WTC11 (cell line): Measurements from ENCODE around the gene MTHFS. TPM values are rescaled to one million over a fixed set of nuclear protein-coding genes. Genes with fewer than 3 reads are reported as not detected.

Experiments
- ATAC-seq: fragments of 200-7000 bp; cut with Tn5 transposase; 2 replicates; pipeline ENCODE4 v1.10.0; 2021; ENCODE audit warnings: mild to moderate bottlenecking, moderate library complexity
- CTCF ChIA-PET: fragments of 300-600 bp; sonication (Branson Sonifier 250); formaldehyde crosslinking; loops from one replicate; lab custom pipeline; 2021; ENCODE audit warnings: antibody characterized with exemption; lab: Charles Lee
- POLR2A ChIA-PET: fragments of 350-600 bp; sonication (Branson Sonifier 250); formaldehyde crosslinking; loops from one replicate; lab custom pipeline; 2021; ENCODE audit warnings: antibody characterized with exemption; lab: Charles Lee
- DNase-seq: peaks from one replicate; pipeline ENCODE4 v3.0.0; 2021; ENCODE audit warnings: low spot score
- H3K27ac Mint-ChIP-seq: 2 replicates; pipeline ENCODE4 v1.8.0; 2021; ENCODE audit warnings: mixed read lengths
- H3K27me3 Mint-ChIP-seq: 2 replicates; pipeline ENCODE4 v1.8.0; 2021; ENCODE audit warnings: low read depth, mild to moderate bottlenecking, moderate library complexity, mixed read lengths
- H3K36me3 Mint-ChIP-seq: 2 replicates; pipeline ENCODE4 v1.8.0; 2021; ENCODE audit warnings: mixed read lengths
- H3K4me1 Mint-ChIP-seq: 2 replicates; pipeline ENCODE4 v1.8.0; 2022; ENCODE audit warnings: mixed read lengths
- H3K4me3 Mint-ChIP-seq: 2 replicates; pipeline ENCODE4 v1.8.0; 2021; ENCODE audit warnings: mild to moderate bottlenecking, moderate library complexity, mixed read lengths
- H3K9me3 Mint-ChIP-seq: 2 replicates; pipeline ENCODE4 v1.8.0; 2021; ENCODE audit warnings: mixed read lengths
- EMX1 ChIP-seq: fragments of 250-450 bp; sonication (Bioruptor Pico); IDR thresholded peaks from 2 replicates; pipeline ENCODE4 v1.8.0; 2021; ENCODE audit warnings: mild to moderate bottlenecking
- ESRRA ChIP-seq: sonication (generic); formaldehyde crosslinking; IDR thresholded peaks from 2 replicates; pipeline ENCODE4 v1.8.1; 2022; ENCODE audit warnings: mild to moderate bottlenecking, missing genetic modification reagents, borderline replicate concordance
- GABPB1 ChIP-seq: sonication (generic); formaldehyde crosslinking; IDR thresholded peaks from 2 replicates; pipeline ENCODE4 v1.8.1; 2023; ENCODE audit warnings: mild to moderate bottlenecking, missing genetic modification reagents
- MYBL2 ChIP-seq: sonication (generic); formaldehyde crosslinking; IDR thresholded peaks from 2 replicates; pipeline ENCODE4 v1.8.1; 2023; ENCODE audit warnings: mild to moderate bottlenecking, moderate library complexity, missing genetic modification reagents
- NFYB ChIP-seq: sonication (generic); formaldehyde crosslinking; conservative IDR thresholded peaks from 2 replicates; pipeline ENCODE4 v1.8.0; 2022; ENCODE audit warnings: low read depth, missing genetic modification reagents
- NR2C2 ChIP-seq: sonication (generic); formaldehyde crosslinking; IDR thresholded peaks from 2 replicates; pipeline ENCODE4 v1.8.0; 2022; ENCODE audit warnings: mild to moderate bottlenecking, missing genetic modification reagents
- OVOL2 ChIP-seq: fragments of 250-450 bp; sonication (Bioruptor Pico); IDR thresholded peaks from 2 replicates; pipeline ENCODE4 v1.9.0; 2021; ENCODE audit warnings: mild to moderate bottlenecking, borderline replicate concordance
- RELA ChIP-seq: sonication (generic); formaldehyde crosslinking; IDR thresholded peaks from 2 replicates; pipeline ENCODE4 v1.8.1; 2022; ENCODE audit warnings: missing genetic modification reagents, mild to moderate bottlenecking, borderline replicate concordance
- ZNF121 ChIP-seq: sonication (generic); formaldehyde crosslinking; IDR thresholded peaks from 2 replicates; pipeline ENCODE4 v1.8.0; 2023; ENCODE audit warnings: missing genetic modification reagents
- ZNF396 ChIP-seq: fragments of 250-450 bp; sonication (Bioruptor Pico); IDR thresholded peaks from 2 replicates; pipeline ENCODE4 v1.8.0; 2021; ENCODE audit warnings: mild to moderate bottlenecking, moderate library complexity, borderline replicate concordance
- ZNF423 ChIP-seq: fragments of 250-450 bp; sonication (Bioruptor Pico); IDR thresholded peaks from 2 replicates; pipeline ENCODE4 v2.1.2; 2022; ENCODE audit warnings: mild to moderate bottlenecking, moderate library complexity
- ZNF671 ChIP-seq: fragments of 250-450 bp; sonication (Bioruptor Pico); IDR thresholded peaks from 2 replicates; pipeline ENCODE4 v1.8.0; 2021; ENCODE audit warnings: mild to moderate bottlenecking
- total RNA-seq: library from RNA; stranded (reverse); gene quantifications from 3 replicates; pipeline ENCODE4 v1.2.3, GENCODE V29; 2021
- TF ChIP-seq, protein P1 (sequence below): sonication (generic); formaldehyde crosslinking; conservative IDR thresholded peaks from 2 replicates; pipeline ENCODE4 v1.8.1; 2023; ENCODE audit warnings: mild to moderate bottlenecking, low read depth, missing genetic modification reagents, moderate library complexity
- TF ChIP-seq, protein P2 (sequence below): sonication (generic); formaldehyde crosslinking; IDR thresholded peaks from 2 replicates; pipeline ENCODE4 v1.8.1; 2022; ENCODE audit warnings: mild to moderate bottlenecking, missing genetic modification reagents, moderate library complexity, borderline replicate concordance
- TF ChIP-seq, protein P3 (sequence below): sonication (generic); formaldehyde crosslinking; IDR thresholded peaks from 2 replicates; pipeline ENCODE4 v1.8.0; 2022; ENCODE audit warnings: mild to moderate bottlenecking, missing genetic modification reagents
- TF ChIP-seq, protein P4 (sequence below): sonication (generic); formaldehyde crosslinking; IDR thresholded peaks from 2 replicates; pipeline ENCODE4 v1.8.1; 2022; ENCODE audit warnings: mild to moderate bottlenecking, moderate library complexity, missing genetic modification reagents
- TF ChIP-seq, protein P5 (sequence below): fragments of 250-450 bp; sonication (Bioruptor Pico); IDR thresholded peaks from 2 replicates; pipeline ENCODE4 v1.8.0; 2021; ENCODE audit warnings: mild to moderate bottlenecking
- TF ChIP-seq, protein P6 (sequence below): fragments of 250-450 bp; sonication (Bioruptor Pico); IDR thresholded peaks from 2 replicates; pipeline ENCODE4 v2.1.2; 2022; ENCODE audit warnings: mild to moderate bottlenecking, moderate library complexity
- TF ChIP-seq, protein P7 (sequence below): sonication (generic); formaldehyde crosslinking; IDR thresholded peaks from 2 replicates; pipeline ENCODE4 v1.8.0; 2022; ENCODE audit warnings: mild to moderate bottlenecking, missing genetic modification reagents
- TF ChIP-seq, protein P8 (sequence below): sonication (generic); formaldehyde crosslinking; IDR thresholded peaks from 2 replicates; pipeline ENCODE4 v1.8.0; 2022; ENCODE audit warnings: missing genetic modification reagents

The MTHFS gene
- total RNA-seq, 1 experiment from 2014 or later = 24.8 TPM

DNA sequence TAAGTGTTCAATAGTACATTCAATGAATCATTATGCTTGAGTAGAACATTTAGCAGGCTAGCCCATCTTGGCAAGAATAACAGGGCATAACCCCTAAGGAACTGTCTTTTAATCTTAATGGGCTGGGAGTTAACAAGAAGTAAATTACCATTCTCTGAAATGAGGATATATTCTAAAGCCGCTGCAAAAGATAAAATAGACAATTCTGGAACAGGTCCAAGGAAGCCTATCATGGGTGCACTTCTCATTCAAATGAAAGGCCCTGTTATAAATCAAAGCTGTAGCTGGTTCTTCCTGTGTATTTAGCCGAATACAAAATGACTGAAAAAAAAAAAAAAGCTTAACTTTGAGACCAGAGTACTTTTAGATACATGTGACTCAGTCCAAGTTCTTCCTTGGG is 15.6 kb downstream of the MTHFS start:
- H3K4me1 Mint-ChIP-seq = no peaks in the 10 kb centered on the region
- ChIA-PET CTCF (no interaction called here), POLR2A (interaction anchor here (0.6 kb wide), 1 partner anchor 75 kb away, joined by 7 read pairs; no protein-coding TSS in a partner anchor)
- ATAC-seq = no peak
- peaks cover 38% of the 10 kb centered on the region for H3K9me3 Mint-ChIP-seq
- no peak overlapping the region for H3K27ac Mint-ChIP-seq
- TF ChIP-seq, protein P1, sequence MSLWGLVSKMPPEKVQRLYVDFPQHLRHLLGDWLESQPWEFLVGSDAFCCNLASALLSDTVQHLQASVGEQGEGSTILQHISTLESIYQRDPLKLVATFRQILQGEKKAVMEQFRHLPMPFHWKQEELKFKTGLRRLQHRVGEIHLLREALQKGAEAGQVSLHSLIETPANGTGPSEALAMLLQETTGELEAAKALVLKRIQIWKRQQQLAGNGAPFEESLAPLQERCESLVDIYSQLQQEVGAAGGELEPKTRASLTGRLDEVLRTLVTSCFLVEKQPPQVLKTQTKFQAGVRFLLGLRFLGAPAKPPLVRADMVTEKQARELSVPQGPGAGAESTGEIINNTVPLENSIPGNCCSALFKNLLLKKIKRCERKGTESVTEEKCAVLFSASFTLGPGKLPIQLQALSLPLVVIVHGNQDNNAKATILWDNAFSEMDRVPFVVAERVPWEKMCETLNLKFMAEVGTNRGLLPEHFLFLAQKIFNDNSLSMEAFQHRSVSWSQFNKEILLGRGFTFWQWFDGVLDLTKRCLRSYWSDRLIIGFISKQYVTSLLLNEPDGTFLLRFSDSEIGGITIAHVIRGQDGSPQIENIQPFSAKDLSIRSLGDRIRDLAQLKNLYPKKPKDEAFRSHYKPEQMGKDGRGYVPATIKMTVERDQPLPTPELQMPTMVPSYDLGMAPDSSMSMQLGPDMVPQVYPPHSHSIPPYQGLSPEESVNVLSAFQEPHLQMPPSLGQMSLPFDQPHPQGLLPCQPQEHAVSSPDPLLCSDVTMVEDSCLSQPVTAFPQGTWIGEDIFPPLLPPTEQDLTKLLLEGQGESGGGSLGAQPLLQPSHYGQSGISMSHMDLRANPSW = no peak
- TF ChIP-seq, protein P2, sequence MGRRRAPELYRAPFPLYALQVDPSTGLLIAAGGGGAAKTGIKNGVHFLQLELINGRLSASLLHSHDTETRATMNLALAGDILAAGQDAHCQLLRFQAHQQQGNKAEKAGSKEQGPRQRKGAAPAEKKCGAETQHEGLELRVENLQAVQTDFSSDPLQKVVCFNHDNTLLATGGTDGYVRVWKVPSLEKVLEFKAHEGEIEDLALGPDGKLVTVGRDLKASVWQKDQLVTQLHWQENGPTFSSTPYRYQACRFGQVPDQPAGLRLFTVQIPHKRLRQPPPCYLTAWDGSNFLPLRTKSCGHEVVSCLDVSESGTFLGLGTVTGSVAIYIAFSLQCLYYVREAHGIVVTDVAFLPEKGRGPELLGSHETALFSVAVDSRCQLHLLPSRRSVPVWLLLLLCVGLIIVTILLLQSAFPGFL (CRISPR knock-in tag) = no peak
- no peak for TF ChIP-seq ZNF121 (CRISPR knock-in tag)
- TF ChIP-seq, protein P3, sequence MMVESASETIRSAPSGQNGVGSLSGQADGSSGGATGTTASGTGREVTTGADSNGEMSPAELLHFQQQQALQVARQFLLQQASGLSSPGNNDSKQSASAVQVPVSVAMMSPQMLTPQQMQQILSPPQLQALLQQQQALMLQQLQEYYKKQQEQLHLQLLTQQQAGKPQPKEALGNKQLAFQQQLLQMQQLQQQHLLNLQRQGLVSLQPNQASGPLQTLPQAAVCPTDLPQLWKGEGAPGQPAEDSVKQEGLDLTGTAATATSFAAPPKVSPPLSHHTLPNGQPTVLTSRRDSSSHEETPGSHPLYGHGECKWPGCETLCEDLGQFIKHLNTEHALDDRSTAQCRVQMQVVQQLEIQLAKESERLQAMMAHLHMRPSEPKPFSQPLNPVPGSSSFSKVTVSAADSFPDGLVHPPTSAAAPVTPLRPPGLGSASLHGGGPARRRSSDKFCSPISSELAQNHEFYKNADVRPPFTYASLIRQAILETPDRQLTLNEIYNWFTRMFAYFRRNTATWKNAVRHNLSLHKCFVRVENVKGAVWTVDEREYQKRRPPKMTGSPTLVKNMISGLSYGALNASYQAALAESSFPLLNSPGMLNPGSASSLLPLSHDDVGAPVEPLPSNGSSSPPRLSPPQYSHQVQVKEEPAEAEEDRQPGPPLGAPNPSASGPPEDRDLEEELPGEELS (CRISPR knock-in tag) = no peak
- no peak for TF ChIP-seq OVOL2 (CRISPR knock-in tag)
- TF ChIP-seq, protein P4, sequence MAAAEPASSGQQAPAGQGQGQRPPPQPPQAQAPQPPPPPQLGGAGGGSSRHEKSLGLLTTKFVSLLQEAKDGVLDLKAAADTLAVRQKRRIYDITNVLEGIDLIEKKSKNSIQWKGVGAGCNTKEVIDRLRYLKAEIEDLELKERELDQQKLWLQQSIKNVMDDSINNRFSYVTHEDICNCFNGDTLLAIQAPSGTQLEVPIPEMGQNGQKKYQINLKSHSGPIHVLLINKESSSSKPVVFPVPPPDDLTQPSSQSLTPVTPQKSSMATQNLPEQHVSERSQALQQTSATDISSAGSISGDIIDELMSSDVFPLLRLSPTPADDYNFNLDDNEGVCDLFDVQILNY (CRISPR knock-in tag) = no peak
- no peak for TF ChIP-seq ZNF671 (CRISPR knock-in tag)
- no peak for TF ChIP-seq ZNF423 (CRISPR knock-in tag)
- TF ChIP-seq, protein P5, sequence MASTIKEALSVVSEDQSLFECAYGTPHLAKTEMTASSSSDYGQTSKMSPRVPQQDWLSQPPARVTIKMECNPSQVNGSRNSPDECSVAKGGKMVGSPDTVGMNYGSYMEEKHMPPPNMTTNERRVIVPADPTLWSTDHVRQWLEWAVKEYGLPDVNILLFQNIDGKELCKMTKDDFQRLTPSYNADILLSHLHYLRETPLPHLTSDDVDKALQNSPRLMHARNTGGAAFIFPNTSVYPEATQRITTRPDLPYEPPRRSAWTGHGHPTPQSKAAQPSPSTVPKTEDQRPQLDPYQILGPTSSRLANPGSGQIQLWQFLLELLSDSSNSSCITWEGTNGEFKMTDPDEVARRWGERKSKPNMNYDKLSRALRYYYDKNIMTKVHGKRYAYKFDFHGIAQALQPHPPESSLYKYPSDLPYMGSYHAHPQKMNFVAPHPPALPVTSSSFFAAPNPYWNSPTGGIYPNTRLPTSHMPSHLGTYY (CRISPR knock-in tag) = no peak
- TF ChIP-seq, protein P6, sequence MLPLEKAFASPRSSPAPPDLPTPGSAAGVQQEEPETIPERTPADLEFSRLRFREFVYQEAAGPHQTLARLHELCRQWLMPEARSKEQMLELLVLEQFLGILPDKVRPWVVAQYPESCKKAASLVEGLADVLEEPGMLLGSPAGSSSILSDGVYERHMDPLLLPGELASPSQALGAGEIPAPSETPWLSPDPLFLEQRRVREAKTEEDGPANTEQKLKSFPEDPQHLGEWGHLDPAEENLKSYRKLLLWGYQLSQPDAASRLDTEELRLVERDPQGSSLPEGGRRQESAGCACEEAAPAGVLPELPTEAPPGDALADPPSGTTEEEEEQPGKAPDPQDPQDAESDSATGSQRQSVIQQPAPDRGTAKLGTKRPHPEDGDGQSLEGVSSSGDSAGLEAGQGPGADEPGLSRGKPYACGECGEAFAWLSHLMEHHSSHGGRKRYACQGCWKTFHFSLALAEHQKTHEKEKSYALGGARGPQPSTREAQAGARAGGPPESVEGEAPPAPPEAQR (CRISPR knock-in tag) = no peak
- TF ChIP-seq, protein P7, sequence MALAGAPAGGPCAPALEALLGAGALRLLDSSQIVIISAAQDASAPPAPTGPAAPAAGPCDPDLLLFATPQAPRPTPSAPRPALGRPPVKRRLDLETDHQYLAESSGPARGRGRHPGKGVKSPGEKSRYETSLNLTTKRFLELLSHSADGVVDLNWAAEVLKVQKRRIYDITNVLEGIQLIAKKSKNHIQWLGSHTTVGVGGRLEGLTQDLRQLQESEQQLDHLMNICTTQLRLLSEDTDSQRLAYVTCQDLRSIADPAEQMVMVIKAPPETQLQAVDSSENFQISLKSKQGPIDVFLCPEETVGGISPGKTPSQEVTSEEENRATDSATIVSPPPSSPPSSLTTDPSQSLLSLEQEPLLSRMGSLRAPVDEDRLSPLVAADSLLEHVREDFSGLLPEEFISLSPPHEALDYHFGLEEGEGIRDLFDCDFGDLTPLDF (CRISPR knock-in tag) = no peak
- no peak for TF ChIP-seq MYBL2 (CRISPR knock-in tag)
- TF ChIP-seq ESRRA (CRISPR knock-in tag) = no peak
- TF ChIP-seq ZNF396 = no peak
- TF ChIP-seq NR2C2 (CRISPR knock-in tag) = no peak
- TF ChIP-seq, protein P8, sequence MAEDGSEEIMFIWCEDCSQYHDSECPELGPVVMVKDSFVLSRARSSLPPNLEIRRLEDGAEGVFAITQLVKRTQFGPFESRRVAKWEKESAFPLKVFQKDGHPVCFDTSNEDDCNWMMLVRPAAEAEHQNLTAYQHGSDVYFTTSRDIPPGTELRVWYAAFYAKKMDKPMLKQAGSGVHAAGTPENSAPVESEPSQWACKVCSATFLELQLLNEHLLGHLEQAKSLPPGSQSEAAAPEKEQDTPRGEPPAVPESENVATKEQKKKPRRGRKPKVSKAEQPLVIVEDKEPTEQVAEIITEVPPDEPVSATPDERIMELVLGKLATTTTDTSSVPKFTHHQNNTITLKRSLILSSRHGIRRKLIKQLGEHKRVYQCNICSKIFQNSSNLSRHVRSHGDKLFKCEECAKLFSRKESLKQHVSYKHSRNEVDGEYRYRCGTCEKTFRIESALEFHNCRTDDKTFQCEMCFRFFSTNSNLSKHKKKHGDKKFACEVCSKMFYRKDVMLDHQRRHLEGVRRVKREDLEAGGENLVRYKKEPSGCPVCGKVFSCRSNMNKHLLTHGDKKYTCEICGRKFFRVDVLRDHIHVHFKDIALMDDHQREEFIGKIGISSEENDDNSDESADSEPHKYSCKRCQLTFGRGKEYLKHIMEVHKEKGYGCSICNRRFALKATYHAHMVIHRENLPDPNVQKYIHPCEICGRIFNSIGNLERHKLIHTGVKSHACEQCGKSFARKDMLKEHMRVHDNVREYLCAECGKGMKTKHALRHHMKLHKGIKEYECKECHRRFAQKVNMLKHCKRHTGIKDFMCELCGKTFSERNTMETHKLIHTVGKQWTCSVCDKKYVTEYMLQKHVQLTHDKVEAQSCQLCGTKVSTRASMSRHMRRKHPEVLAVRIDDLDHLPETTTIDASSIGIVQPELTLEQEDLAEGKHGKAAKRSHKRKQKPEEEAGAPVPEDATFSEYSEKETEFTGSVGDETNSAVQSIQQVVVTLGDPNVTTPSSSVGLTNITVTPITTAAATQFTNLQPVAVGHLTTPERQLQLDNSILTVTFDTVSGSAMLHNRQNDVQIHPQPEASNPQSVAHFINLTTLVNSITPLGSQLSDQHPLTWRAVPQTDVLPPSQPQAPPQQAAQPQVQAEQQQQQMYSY (CRISPR knock-in tag) = no peak
- TF ChIP-seq NFYB (CRISPR knock-in tag) = no peak
- no peak for TF ChIP-seq EMX1 (CRISPR knock-in tag)
- no peak for TF ChIP-seq GABPB1
- TF ChIP-seq RELA (CRISPR knock-in tag) = no peak
- DNase-seq = no peak
- H3K4me3 Mint-ChIP-seq = no peak overlapping the region
- H3K27me3 Mint-ChIP-seq = peaks cover 7% of the 10 kb centered on the region; the same call in 1 of the 2 replicates
- H3K36me3 Mint-ChIP-seq = peaks cover 89% of the 10 kb centered on the region
